ENCODE measurements around the gene WDR18.

WDR18 gene, protein sequence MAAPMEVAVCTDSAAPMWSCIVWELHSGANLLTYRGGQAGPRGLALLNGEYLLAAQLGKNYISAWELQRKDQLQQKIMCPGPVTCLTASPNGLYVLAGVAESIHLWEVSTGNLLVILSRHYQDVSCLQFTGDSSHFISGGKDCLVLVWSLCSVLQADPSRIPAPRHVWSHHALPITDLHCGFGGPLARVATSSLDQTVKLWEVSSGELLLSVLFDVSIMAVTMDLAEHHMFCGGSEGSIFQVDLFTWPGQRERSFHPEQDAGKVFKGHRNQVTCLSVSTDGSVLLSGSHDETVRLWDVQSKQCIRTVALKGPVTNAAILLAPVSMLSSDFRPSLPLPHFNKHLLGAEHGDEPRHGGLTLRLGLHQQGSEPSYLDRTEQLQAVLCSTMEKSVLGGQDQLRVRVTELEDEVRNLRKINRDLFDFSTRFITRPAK

DNA sequence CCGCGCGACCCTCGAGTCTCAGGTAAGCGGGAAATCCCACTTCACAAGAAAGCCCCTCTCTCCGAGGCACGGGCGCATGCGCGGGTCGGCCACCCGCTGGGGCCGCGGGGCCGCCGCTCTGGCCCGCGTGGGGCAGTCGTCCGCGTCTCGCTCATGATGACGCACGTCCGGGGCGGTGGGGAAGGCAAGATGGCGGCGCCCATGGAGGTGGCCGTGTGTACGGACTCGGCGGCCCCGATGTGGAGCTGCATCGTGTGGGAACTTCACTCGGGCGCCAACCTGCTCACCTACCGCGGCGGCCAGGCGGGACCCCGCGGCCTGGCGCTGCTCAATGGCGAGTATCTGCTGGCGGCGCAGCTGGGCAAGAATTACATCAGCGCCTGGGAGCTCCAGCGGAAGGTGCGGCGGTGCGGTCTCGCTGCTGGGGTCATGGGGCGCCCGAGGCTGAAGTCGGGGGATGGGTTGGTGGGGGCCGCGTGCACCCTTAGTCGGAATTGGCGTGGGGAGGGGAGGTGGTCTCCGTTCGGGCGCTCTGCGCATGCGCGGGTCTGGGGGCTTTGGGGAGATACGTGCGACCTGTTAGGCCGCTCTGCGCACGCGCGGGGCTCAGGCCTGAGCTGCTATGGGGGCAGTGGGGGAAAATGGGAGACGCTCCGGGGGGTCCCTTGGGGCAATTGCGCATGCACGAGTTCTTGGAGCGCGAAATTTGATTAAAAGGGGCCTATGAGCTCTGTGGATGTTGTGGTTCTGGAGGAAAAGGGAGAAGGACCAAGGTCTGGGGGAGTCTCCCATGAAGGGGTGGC lies at the start of gene WDR18:
TSS of gene WDR18 (plus strand) at position 181 of the 803 bp plus-strand sequence. CDS start at position 190, 9 bp downstream.
- H3K4me1 ChIP-seq (ENCODE audit: low read length) = peaks cover 7% of the 10 kb centered on the region; the same call in 1 of the 2 replicates
- H3K4me2 ChIP-seq (ENCODE audit: low read depth, low read length) = peak within 1 kb of the TSS; percentile 89
- no peaks in the 10 kb centered on the region for H3K9me2 ChIP-seq (replicated peaks; ENCODE audit: insufficient read depth, low read length)
- H3K36me3 ChIP-seq (replicated peaks; ENCODE audit: insufficient read depth, low read length) = no peaks in the 10 kb centered on the region
- no peaks in the 10 kb centered on the region for H4K20me1 ChIP-seq (ENCODE audit: insufficient read depth, low read length)
- peak within 1 kb of the TSS; percentile 97 for H2AFZ ChIP-seq (ENCODE audit: low read length)
- H3K9ac ChIP-seq (ENCODE audit: low read length) = peak within 1 kb of the TSS; percentile 91
- peak within 1 kb of the TSS; percentile 52; the same call in 1 of the 2 replicates for H3K27ac ChIP-seq (ENCODE audit: low read length)
- DNase-seq = peak; percentile 96
- H3K4me3 ChIP-seq (ENCODE audit: low read length) = peak within 1 kb of the TSS; percentile 97
- peaks cover 18% of the 10 kb centered on the region for H3K79me2 ChIP-seq (ENCODE audit: low read length)
- TF ChIP-seq EZH2phosphoT487 (IDR thresholded peaks at IDR 0.05; ENCODE audit: low read length) (no peak), EZH2 (optimal IDR thresholded peaks at IDR 0.05; ENCODE audit: low read depth, low read length) (no peak)
- TF ChIP-seq, protein P1, sequence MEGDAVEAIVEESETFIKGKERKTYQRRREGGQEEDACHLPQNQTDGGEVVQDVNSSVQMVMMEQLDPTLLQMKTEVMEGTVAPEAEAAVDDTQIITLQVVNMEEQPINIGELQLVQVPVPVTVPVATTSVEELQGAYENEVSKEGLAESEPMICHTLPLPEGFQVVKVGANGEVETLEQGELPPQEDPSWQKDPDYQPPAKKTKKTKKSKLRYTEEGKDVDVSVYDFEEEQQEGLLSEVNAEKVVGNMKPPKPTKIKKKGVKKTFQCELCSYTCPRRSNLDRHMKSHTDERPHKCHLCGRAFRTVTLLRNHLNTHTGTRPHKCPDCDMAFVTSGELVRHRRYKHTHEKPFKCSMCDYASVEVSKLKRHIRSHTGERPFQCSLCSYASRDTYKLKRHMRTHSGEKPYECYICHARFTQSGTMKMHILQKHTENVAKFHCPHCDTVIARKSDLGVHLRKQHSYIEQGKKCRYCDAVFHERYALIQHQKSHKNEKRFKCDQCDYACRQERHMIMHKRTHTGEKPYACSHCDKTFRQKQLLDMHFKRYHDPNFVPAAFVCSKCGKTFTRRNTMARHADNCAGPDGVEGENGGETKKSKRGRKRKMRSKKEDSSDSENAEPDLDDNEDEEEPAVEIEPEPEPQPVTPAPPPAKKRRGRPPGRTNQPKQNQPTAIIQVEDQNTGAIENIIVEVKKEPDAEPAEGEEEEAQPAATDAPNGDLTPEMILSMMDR (IDR thresholded peaks at IDR 0.05; ENCODE audit: low read length) = 0 out of 2 replicates have a peak, but pooled peaks have one; percentile 17
- no peaks in the 10 kb centered on the region for H3K9me3 ChIP-seq (replicated peaks; ENCODE audit: insufficient read depth, low read length)
- no peaks in the 10 kb centered on the region for H3K27me3 ChIP-seq (replicated peaks; ENCODE audit: insufficient read depth, low read length)
- H3F3A ChIP-seq (ENCODE audit: insufficient read depth, low read length) = peaks cover 12% of the 10 kb centered on the region

DNA sequence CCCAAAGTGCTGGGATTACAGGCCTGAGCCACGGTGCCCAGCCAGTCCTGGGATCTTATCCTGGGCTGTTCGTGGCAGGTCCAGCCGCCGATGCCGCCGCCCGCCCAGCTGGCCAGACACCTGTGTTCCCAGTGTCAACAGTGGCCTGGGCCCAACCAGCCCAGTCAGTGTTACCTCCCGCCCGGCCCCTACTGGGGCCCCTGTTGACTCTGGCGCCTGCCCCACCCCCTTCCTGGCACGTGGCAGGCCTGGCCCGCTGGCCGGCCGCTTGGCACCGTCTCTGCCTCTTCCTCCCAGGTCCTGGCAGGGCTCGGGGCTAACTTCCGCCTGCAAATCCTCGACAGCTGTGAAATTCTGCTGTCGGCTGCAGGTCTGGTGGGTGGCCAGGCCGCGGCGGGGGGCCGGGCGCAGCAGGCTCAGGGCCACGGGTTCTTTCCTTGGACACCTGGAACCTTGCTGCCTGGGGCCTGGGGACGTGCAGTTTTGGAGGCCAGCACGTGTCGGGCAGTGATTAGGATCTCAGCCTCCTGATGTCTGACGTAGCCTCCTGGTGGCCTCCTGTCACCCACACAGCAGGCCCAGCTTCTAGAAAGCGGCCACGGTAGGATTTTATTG lies 49.2 kb upstream of the WDR18 start:
- no peaks in the 10 kb centered on the region for H3K4me1 ChIP-seq (ENCODE audit: low read length)
- H3K9ac ChIP-seq (ENCODE audit: low read length) = no peak overlapping the region
- no peaks in the 10 kb centered on the region for H3F3A ChIP-seq (ENCODE audit: insufficient read depth, low read length)
- TF ChIP-seq, protein P1 (IDR thresholded peaks at IDR 0.05; ENCODE audit: low read length) = no peak
- TF ChIP-seq EZH2phosphoT487 (IDR thresholded peaks at IDR 0.05; ENCODE audit: low read length) (no peak), EZH2 (optimal IDR thresholded peaks at IDR 0.05; ENCODE audit: low read depth, low read length) (no peak)
- H2AFZ ChIP-seq (ENCODE audit: low read length) = no peak overlapping the region
- no peak overlapping the region for H3K4me3 ChIP-seq (ENCODE audit: low read length)
- no peaks in the 10 kb centered on the region for H3K27me3 ChIP-seq (replicated peaks; ENCODE audit: insufficient read depth, low read length)
- H3K36me3 ChIP-seq (replicated peaks; ENCODE audit: insufficient read depth, low read length) = no peaks in the 10 kb centered on the region
- no peaks in the 10 kb centered on the region for H3K9me2 ChIP-seq (replicated peaks; ENCODE audit: insufficient read depth, low read length)
- no peak for DNase-seq
- H3K9me3 ChIP-seq (replicated peaks; ENCODE audit: insufficient read depth, low read length) = no peaks in the 10 kb centered on the region
- H3K79me2 ChIP-seq (ENCODE audit: low read length) = peaks cover 50% of the 10 kb centered on the region
- H4K20me1 ChIP-seq (ENCODE audit: insufficient read depth, low read length) = no peaks in the 10 kb centered on the region
- H3K4me2 ChIP-seq (ENCODE audit: low read depth, low read length) = no peak overlapping the region
- no peak overlapping the region for H3K27ac ChIP-seq (ENCODE audit: low read length)

DNA sequence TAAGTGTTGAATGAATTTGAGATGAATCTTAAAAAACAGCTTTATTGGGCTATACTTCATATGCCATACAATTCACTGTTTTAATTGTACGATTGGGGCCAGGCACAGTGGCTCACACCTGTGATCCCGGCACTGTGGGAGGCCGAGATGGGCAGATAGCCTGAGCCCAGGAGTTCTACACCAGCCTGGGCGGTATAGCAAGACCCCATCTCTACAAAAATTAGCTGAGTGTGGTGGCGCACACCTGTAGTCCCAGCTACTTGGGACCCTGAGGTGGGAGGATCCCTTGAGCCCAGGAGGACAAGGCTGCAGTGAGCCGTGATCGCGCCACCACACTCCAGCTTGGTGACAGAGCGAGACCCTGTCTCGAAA lies 48.0 kb upstream of the WDR18 start:
- no peak overlapping the region for H3K4me2 ChIP-seq (ENCODE audit: low read depth, low read length)
- no peaks in the 10 kb centered on the region for H3F3A ChIP-seq (ENCODE audit: insufficient read depth, low read length)
- TF ChIP-seq EZH2phosphoT487 (IDR thresholded peaks at IDR 0.05; ENCODE audit: low read length) (no peak), EZH2 (optimal IDR thresholded peaks at IDR 0.05; ENCODE audit: low read depth, low read length) (no peak)
- TF ChIP-seq, protein P1 (IDR thresholded peaks at IDR 0.05; ENCODE audit: low read length) = no peak
- DNase-seq = no peak
- no peak overlapping the region for H2AFZ ChIP-seq (ENCODE audit: low read length)
- H3K9me2 ChIP-seq (replicated peaks; ENCODE audit: insufficient read depth, low read length) = no peaks in the 10 kb centered on the region
- no peaks in the 10 kb centered on the region for H3K4me1 ChIP-seq (ENCODE audit: low read length)
- H3K36me3 ChIP-seq (replicated peaks; ENCODE audit: insufficient read depth, low read length) = no peaks in the 10 kb centered on the region
- no peaks in the 10 kb centered on the region for H4K20me1 ChIP-seq (ENCODE audit: insufficient read depth, low read length)
- peaks cover 52% of the 10 kb centered on the region for H3K79me2 ChIP-seq (ENCODE audit: low read length)
- H3K27me3 ChIP-seq (replicated peaks; ENCODE audit: insufficient read depth, low read length) = no peaks in the 10 kb centered on the region
- H3K27ac ChIP-seq (ENCODE audit: low read length) = no peak overlapping the region
- H3K9ac ChIP-seq (ENCODE audit: low read length) = no peak overlapping the region
- no peaks in the 10 kb centered on the region for H3K9me3 ChIP-seq (replicated peaks; ENCODE audit: insufficient read depth, low read length)
- no peak overlapping the region for H3K4me3 ChIP-seq (ENCODE audit: low read length)

All from MM.1S (cell line).